DND-41 (cell line): ENCODE measurements around the gene ESYT3.

ENCODE experiments used
- ATAC-seq: fragments of 200-7000 bp; cut with Tn5 transposase; 3 replicates; pipeline ENCODE4 v1.9.1; 2021; ENCODE audit warnings: low read depth; ENCODE audit not compliant: insufficient read depth
- DNase-seq: peaks from one replicate; pipeline ENCODE4 v3.0.0-alpha.2; 2020
- H2AFZ ChIP-seq: 2 replicates; pipeline ENCODE4 v1.6.0; 2012; ENCODE audit warnings: low read depth, low read length
- H3K27ac ChIP-seq: 2 replicates; pipeline ENCODE4 v1.5.1; 2012; ENCODE audit warnings: low read length, inconsistent platforms
- H3K27me3 ChIP-seq: fragments of 200-600 bp; sonication (generic); 2 replicates; pipeline ENCODE4 v1.6.0; 2012; ENCODE audit warnings: low read length, mild to moderate bottlenecking, inconsistent platforms; ENCODE audit not compliant: insufficient read depth, poor library complexity
- H3K36me3 ChIP-seq: 2 replicates; pipeline ENCODE4 v1.5.1; 2012; ENCODE audit warnings: low read length, inconsistent platforms; ENCODE audit not compliant: insufficient read depth
- H3K4me1 ChIP-seq: 2 replicates; pipeline ENCODE4 v1.5.1; 2012; ENCODE audit warnings: mild to moderate bottlenecking, low read length; ENCODE audit not compliant: insufficient read depth
- H3K4me2 ChIP-seq: 2 replicates; pipeline ENCODE4 v1.6.0; 2012; ENCODE audit warnings: mild to moderate bottlenecking, moderate library complexity, low read length, inconsistent platforms; ENCODE audit not compliant: insufficient read depth
- H3K4me3 ChIP-seq, 2 experiments: fragments of 200-600 bp in 1 of 2; shearing (Covaris generic) in 1 of 2; 2 replicates each; pipeline ENCODE4 v1.5.1; 2012 to 2016; ENCODE audit warnings: inconsistent platforms in 2 of 2, low read length in 2 of 2, mild to moderate bottlenecking in 2 of 2, low read depth in 1 of 2, moderate library complexity in 1 of 2
- H3K79me2 ChIP-seq: 2 replicates; pipeline ENCODE4 v1.6.0; 2012; ENCODE audit warnings: low read length, inconsistent platforms; ENCODE audit not compliant: insufficient read depth
- H3K9ac ChIP-seq: 2 replicates; pipeline ENCODE4 v1.6.0; 2012; ENCODE audit warnings: low read depth, mild to moderate bottlenecking, inconsistent platforms, low read length, moderate library complexity
- H3K9me3 ChIP-seq: 2 replicates; pipeline ENCODE4 v1.5.1; 2012; ENCODE audit warnings: low read length, moderate library complexity, mild to moderate bottlenecking, inconsistent platforms; ENCODE audit not compliant: insufficient read depth, severe bottlenecking
- H4K20me1 ChIP-seq: 2 replicates; pipeline ENCODE4 v1.6.0; 2012; ENCODE audit warnings: low read length; ENCODE audit not compliant: insufficient read depth
- CTCF ChIP-seq: IDR thresholded peaks from 2 replicates; pipeline ENCODE4 v1.5.1; 2012; ENCODE audit warnings: borderline replicate concordance, low read length, moderate library complexity, mild to moderate bottlenecking; ENCODE audit not compliant: poor library complexity, severe bottlenecking; ENCODE audit errors: extremely low read depth
- EZH2 ChIP-seq: IDR thresholded peaks from 3 replicates; pipeline ENCODE4 v1.6.1; 2012; ENCODE audit warnings: borderline replicate concordance, low read depth, mild to moderate bottlenecking, moderate library complexity, low read length, inconsistent platforms; ENCODE audit not compliant: severe bottlenecking

The ESYT3 gene

GRCh38 chr3:138434276-138434874 is at the start of gene ESYT3:
Gene ESYT3 (plus strand): TSS chr3:138434616. CDS start chr3:138434799, 183 bp downstream.
- H3K79me2 ChIP-seq = no peaks in the 10 kb centered on the region
- H3K36me3 ChIP-seq = no peaks in the 10 kb centered on the region
- no peak within 1 kb of the TSS for H3K4me3 ChIP-seq
- no peak within 1 kb of the TSS for H2AFZ ChIP-seq
- TF ChIP-seq CTCF (no peak), EZH2 (no peak)
- H3K4me2 ChIP-seq = no peak within 1 kb of the TSS
- no peaks in the 10 kb centered on the region for H3K4me1 ChIP-seq
- no peaks in the 10 kb centered on the region for H4K20me1 ChIP-seq
- H3K9ac ChIP-seq = no peak within 1 kb of the TSS
- ATAC-seq = no peak
- no peaks in the 10 kb centered on the region for H3K9me3 ChIP-seq
- DNase-seq = no peak
- no peak within 1 kb of the TSS for H3K27ac ChIP-seq
- H3K27me3 ChIP-seq = peaks cover 4% of the 10 kb centered on the region

- H3K4me2 ChIP-seq = no peak overlapping the region
- ATAC-seq (no peak), DNase-seq (no peak)
- H3K9me3 ChIP-seq = no peaks in the 10 kb centered on the region
- H2AFZ ChIP-seq = no peak overlapping the region
- no peak overlapping the region for H3K27ac ChIP-seq
- no peaks in the 10 kb centered on the region for H3K79me2 ChIP-seq
- TF ChIP-seq CTCF = no peak
- TF ChIP-seq EZH2 = no peak
- no peaks in the 10 kb centered on the region for H4K20me1 ChIP-seq
- H3K36me3 ChIP-seq = no peaks in the 10 kb centered on the region
- no peak overlapping the region for H3K4me3 ChIP-seq
- H3K9ac ChIP-seq = no peak overlapping the region
- no peaks in the 10 kb centered on the region for H3K4me1 ChIP-seq
- H3K27me3 ChIP-seq = no peaks in the 10 kb centered on the region
Measured at GRCh38 chr3:138384976-138385375, 49.4 kb upstream of the ESYT3 start.

GRCh38 chr3:138389144-138389601 is 45.2 kb upstream of the ESYT3 start:
- Histone ChIP-seq H3K27me3 (no peaks in the 10 kb centered on the region), H3K9ac (no peak overlapping the region)
- DNase-seq = no peak

More at GRCh38 chr3:138389144-138389601, 45.2 kb upstream of the ESYT3 start:
- Histone ChIP-seq H3K79me2 (no peaks in the 10 kb centered on the region), H3K4me2 (no peak overlapping the region), H2AFZ (no peak overlapping the region), H3K27ac (no peak overlapping the region), H3K4me3 (no peak overlapping the region), H3K9me3 (no peaks in the 10 kb centered on the region), H3K4me1 (no peaks in the 10 kb centered on the region), H3K36me3 (no peaks in the 10 kb centered on the region), H4K20me1 (no peaks in the 10 kb centered on the region)
- no peak for ATAC-seq
- TF ChIP-seq EZH2 (no peak), CTCF (no peak)
